HepG2 (cell line): Measurements from ENCODE around the gene MTMR4. TPM values are rescaled to one million over a fixed set of nuclear protein-coding genes. Genes with fewer than 3 reads are reported as not detected.

ENCODE experiments used
- ATAC-seq: fragments of 200-7000 bp; cut with Tn5 transposase; 3 replicates; pipeline ENCODE4 v1.9.1; 2020; ENCODE audit warnings: mild to moderate bottlenecking, moderate library complexity
- BruUV-seq: library from RNA; stranded (reverse); fragments of 400-500 nt; replicated peaks from 2 replicates; lab custom pipeline; 2021; lab: Mats Ljungman, UMichigan
- CTCF ChIA-PET: fragments of 300-600 bp; formaldehyde crosslinking; extraction: SDS; loops from one replicate; lab custom pipeline; 2021; ENCODE audit warnings: low total read pairs, inconsistent platforms, low intra/inter-chr PET ratio; lab: Yijun Ruan, JAX
- POLR2A ChIA-PET: fragments of 350-600 bp; sonication (Branson Sonifier 250); formaldehyde crosslinking; loops from one replicate; lab custom pipeline; 2020; ENCODE audit warnings: antibody characterized with exemption, inconsistent platforms; lab: Yijun Ruan, JAX
- DNase-seq: peaks from one replicate; pipeline ENCODE4 v3.0.0-alpha.2; 2015; ENCODE audit warnings: low spot score
- FAIRE-seq: peaks from 3 replicates; lab custom pipeline; 2011; peaks lifted over from hg19 to GRCh38; lab: Jason Lieb, UNC
- H2AFZ ChIP-seq: one replicate; pipeline ENCODE4 v1.6.1; 2011; ENCODE audit warnings: low read length, inconsistent platforms
- H3K27ac ChIP-seq: fragments of 300-600 bp; 3 replicates; pipeline ENCODE4 v1.8.0; 2011; ENCODE audit warnings: mixed run types, mild to moderate bottlenecking, mixed read lengths, low read length, inconsistent platforms; ENCODE audit not compliant: insufficient read depth; ENCODE audit errors: extremely low read length
- H3K27me3 ChIP-seq, 2 experiments: fragments of 200-600 bp in 1 of 2; 2 replicates in 1 of 2; 3 replicates in 1 of 2; pipeline versions ENCODE4 v1.6.0 to v1.8.0; 2011; ENCODE audit warnings: low read length in 2 of 2, mild to moderate bottlenecking in 2 of 2, moderate library complexity in 2 of 2, inconsistent platforms in 1 of 2; ENCODE audit not compliant: insufficient read depth in 2 of 2, control insufficient read depth in 1 of 2
- H3K36me3 ChIP-seq, 2 experiments: fragments of 200-600 bp in 1 of 2; replicated peaks in 1 of 2; 2 replicates in 1 of 2; 3 replicates in 1 of 2; pipeline versions ENCODE4 v1.5.1 to v1.8.0; 2011; ENCODE audit warnings: low read length in 2 of 2, inconsistent platforms in 1 of 2; ENCODE audit not compliant: insufficient read depth in 2 of 2, control insufficient read depth in 1 of 2
- H3K4me1 ChIP-seq: 2 replicates; pipeline ENCODE4 v1.5.1; 2012; ENCODE audit warnings: low read length, inconsistent platforms; ENCODE audit not compliant: insufficient read depth
- H3K4me2 ChIP-seq: 2 replicates; pipeline ENCODE4 v1.6.0; 2011; ENCODE audit warnings: low read depth, low read length, inconsistent platforms
- H3K4me3 ChIP-seq, 3 experiments: fragments of 200-600 bp in 1 of 3; sonication (generic), shearing (Covaris generic) in 1 of 3; replicated peaks in 1 of 3; 2 replicates each; pipeline ENCODE4 v1.5.1; 2011 to 2016; ENCODE audit warnings: low read length in 3 of 3, inconsistent platforms in 2 of 3, low read depth in 2 of 3, mild to moderate bottlenecking in 2 of 3, control low read depth in 1 of 3, mixed read lengths in 1 of 3; ENCODE audit not compliant: insufficient read depth in 1 of 3
- H3K79me2 ChIP-seq: one replicate; pipeline ENCODE4 v1.6.1; 2011; ENCODE audit warnings: low read length, inconsistent platforms; ENCODE audit not compliant: insufficient read depth
- H3K9ac ChIP-seq: 2 replicates; pipeline ENCODE4 v1.6.0; 2011; ENCODE audit warnings: mild to moderate bottlenecking, low read depth, low read length, inconsistent platforms; ENCODE audit not compliant: insufficient read depth
- H3K9me3 ChIP-seq: 2 replicates; pipeline ENCODE4 v1.5.1; 2012; ENCODE audit warnings: mild to moderate bottlenecking, low read length
- H4K20me1 ChIP-seq: 2 replicates; pipeline ENCODE4 v1.6.0; 2011; ENCODE audit warnings: inconsistent platforms, mild to moderate bottlenecking, low read length, moderate library complexity; ENCODE audit not compliant: insufficient read depth
- GPN1 ChIP-seq: sonication (generic); formaldehyde crosslinking; IDR thresholded peaks from 2 replicates; pipeline ENCODE4 v1.5.1; 2020; ENCODE audit warnings: missing genetic modification reagents, borderline replicate concordance
- MAX ChIP-seq: IDR thresholded peaks from 2 replicates; pipeline ENCODE4 v1.6.1; 2012; ENCODE audit warnings: inconsistent platforms
- MED8 ChIP-seq: sonication (generic); formaldehyde crosslinking; IDR thresholded peaks from 2 replicates; pipeline ENCODE4 v1.8.1; 2023; ENCODE audit warnings: mild to moderate bottlenecking, missing genetic modification reagents; ENCODE audit not compliant: insufficient replicate concordance
- MLX ChIP-seq: IDR thresholded peaks from 2 replicates; pipeline ENCODE4 v1.6.1; 2016
- NCOR1 ChIP-seq: fragments of 200-600 bp; sonication (generic); IDR thresholded peaks from 2 replicates; pipeline ENCODE4 v1.7.0; 2017; ENCODE audit warnings: antibody characterized with exemption, low read length, borderline replicate concordance
- PLRG1 ChIP-seq: fragments of 450-650 bp; conservative IDR thresholded peaks from 2 replicates; pipeline ENCODE4 v1.6.1; 2016
- POLR2AphosphoS2 ChIP-seq: IDR thresholded peaks from 2 replicates; pipeline ENCODE4 v1.6.1; 2011; ENCODE audit warnings: low read depth, low read length, improper control_type of control experiment
- RAD21 ChIP-seq: fragments of 450-650 bp; formaldehyde crosslinking; IDR thresholded peaks from 2 replicates; pipeline ENCODE4 v1.5.0; 2020; ENCODE audit warnings: mild to moderate bottlenecking
- REL ChIP-seq: sonication (generic); formaldehyde crosslinking; conservative IDR thresholded peaks from 2 replicates; pipeline ENCODE4 v1.8.0; 2022; ENCODE audit warnings: mild to moderate bottlenecking, missing genetic modification reagents, moderate library complexity
- SMC3 ChIP-seq: IDR thresholded peaks from 2 replicates; pipeline ENCODE4 v1.6.1; 2011; ENCODE audit warnings: low read length, improper control_type of control experiment
- ZBTB1 ChIP-seq: sonication (generic); formaldehyde crosslinking; IDR thresholded peaks from 2 replicates; pipeline ENCODE4 v1.4.0; 2020; ENCODE audit warnings: missing genetic modification reagents, borderline replicate concordance
- ZBTB39 ChIP-seq: sonication (generic); formaldehyde crosslinking; IDR thresholded peaks from 2 replicates; pipeline ENCODE4 v1.5.0; 2020; ENCODE audit warnings: missing genetic modification reagents
- WGBS: methylation state at CpG from one replicate; pipeline ENCODE4 v1.1.6; 2017; ENCODE audit warnings: low lambda C conversion rate; 5-methylcytosine and 5-hydroxymethylcytosine counted together
- in situ Hi-C: cut with HindIII; loops from 2 replicates; pipeline ENCODE4 v1.10.0; 2017; ENCODE audit warnings: low pct_unique_long_range_greater_than_20kb; ENCODE audit not compliant: extremely low pct_ligation_motif_present
- intact Hi-C: fragments of 100-400 bp; cut with micrococcal nuclease; formaldehyde crosslinking; loops from one replicate; pipeline ENCODE4 v1.10.0; 2022; ENCODE audit not compliant: unreplicated experiment
- polyA plus RNA-seq, 8 experiments: library from polyadenylated mRNA; depleted of rRNA in 3 of 8; stranded (reverse) in 7 of 8; unstranded in 1 of 8; fragments of >200 nt; fragmentation: Illumina TruSeq in 4 of 8; extraction: Trizol in 4 of 8; gene quantifications; 2 replicates each; pipeline versions ENCODE4 v1.2.1 to v1.2.3, GENCODE V29; 2011 to 2016; ENCODE audit warnings: low read depth in 4 of 8, missing spikeins in 1 of 8, mixed read lengths in 1 of 8; ENCODE audit not compliant: insufficient read depth in 1 of 8
- total RNA-seq, 5 experiments: library from RNA; depleted of rRNA; stranded (reverse); fragments of >200 nt; fragmentation: Illumina TruSeq; extraction: Trizol; gene quantifications; 2 replicates each; pipeline ENCODE4 v1.2.3, GENCODE V29; 2016; ENCODE audit warnings: low read depth in 1 of 5

The MTMR4 gene
- total and polyA plus RNA-seq, 2 of the 13 experiments (the other 11 are each of a cell fraction or from before 2014, with no cell fraction given), result 62.5 to 65.1 TPM

DNA sequence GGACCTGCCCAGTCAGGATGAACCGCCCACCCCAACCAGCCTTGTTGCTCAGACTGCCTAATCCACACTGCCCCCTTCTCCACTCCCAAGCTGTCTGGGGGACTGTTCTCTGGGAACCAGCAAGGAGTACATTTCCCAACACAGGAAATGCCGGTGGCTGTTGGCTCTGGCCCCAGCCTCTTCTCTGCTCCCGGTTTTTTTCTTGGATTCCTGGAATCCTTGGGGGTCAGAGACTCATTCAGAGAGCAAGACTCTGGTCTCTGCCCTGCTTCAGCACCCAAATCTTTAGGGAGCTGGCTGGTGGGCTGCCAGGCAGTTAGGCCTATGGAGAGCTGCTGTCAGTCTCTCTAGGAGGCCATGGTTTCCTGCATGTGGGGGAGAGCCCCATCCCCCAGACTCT is 10.8 kb upstream of the MTMR4 start:
- intact Hi-C loops, result no loop called here
- TF ChIP-seq POLR2AphosphoS2 (no peak), MAX (no peak), NCOR1 (no peak), MLX (CRISPR knock-in tag) (no peak), ZBTB39 (CRISPR knock-in tag) (no peak), ZBTB1 (CRISPR knock-in tag) (no peak), GPN1 (CRISPR knock-in tag) (no peak), RAD21 (CRISPR knock-in tag) (no peak), PLRG1 (no peak), SMC3 (no peak), MED8 (CRISPR knock-in tag) (no peak), REL (no peak)
- TF ChIP-seq, all 625 proteins: peak for 0
- no peaks in the 10 kb centered on the region for H3K79me2 ChIP-seq
- ChIA-PET CTCF (no interaction called here), POLR2A (no interaction called here)
- ATAC-seq, result no peak
- H3K4me2 ChIP-seq, result no peak overlapping the region
- H3K27me3 ChIP-seq, result peaks cover 3 to 18% of the 10 kb centered on the region in 2 experiments; a peak in 4 of 5 replicates
- no peak overlapping the region for H3K4me3 ChIP-seq
- DNase-seq, result no peak
- H3K4me1 ChIP-seq, result peaks cover 36% of the 10 kb centered on the region
- no peaks in the 10 kb centered on the region for H4K20me1 ChIP-seq
- FAIRE-seq, result no peak
- no TSS peak for BruUV-seq
- no peaks in the 10 kb centered on the region for H3K9me3 ChIP-seq
- H2AFZ ChIP-seq, result no peak overlapping the region
- WGBS, result 3% methylated on average over 3 of the region's 3 CpGs
- H3K27ac ChIP-seq, result no peak overlapping the region
- in situ Hi-C loops, result no loop called here
- H3K9ac ChIP-seq, result no peak overlapping the region
- H3K36me3 ChIP-seq, result no peaks in the 10 kb centered on the region
